RWPE2 (cell line): ENCODE results near the gene RBM46.

Experiments
- ATAC-seq: fragments of 200-7000 bp; cut with Tn5 transposase; 3 replicates; pipeline ENCODE4 v1.9.1; 2021; ENCODE audit warnings: low read depth
- DNase-seq: peaks from one replicate; pipeline ENCODE4 v3.0.0-alpha.2; 2020; ENCODE audit warnings: low spot score
- H3K27ac ChIP-seq: fragments of 450-650 bp; 2 replicates; pipeline ENCODE4 v1.5.1; 2017; ENCODE audit warnings: mild to moderate bottlenecking; ENCODE audit not compliant: poor library complexity, severe bottlenecking
- H3K27me3 ChIP-seq: fragments of 250-450 bp; sonication (Bioruptor Pico); 2 replicates; pipeline ENCODE4 v1.5.1; 2021; ENCODE audit warnings: mild to moderate bottlenecking, moderate library complexity; ENCODE audit not compliant: insufficient read depth, poor library complexity, severe bottlenecking
- H3K36me3 ChIP-seq: fragments of 250-450 bp; sonication (Bioruptor Pico); 2 replicates; pipeline ENCODE4 v1.5.1; 2020; ENCODE audit warnings: low read depth, mild to moderate bottlenecking, moderate library complexity
- H3K4me1 ChIP-seq: fragments of 250-450 bp; sonication (Bioruptor Pico); 2 replicates; pipeline ENCODE4 v1.5.1; 2021; ENCODE audit warnings: mild to moderate bottlenecking, moderate library complexity; ENCODE audit not compliant: insufficient read depth, poor library complexity, severe bottlenecking
- H3K4me3 ChIP-seq: fragments of 250-450 bp; sonication (Bioruptor Pico); 2 replicates; pipeline ENCODE4 v1.5.1; 2021; ENCODE audit warnings: mild to moderate bottlenecking, moderate library complexity; ENCODE audit not compliant: severe bottlenecking
- H3K9me3 ChIP-seq: fragments of 250-450 bp; sonication (Bioruptor Pico); 2 replicates; pipeline ENCODE4 v1.5.1; 2021; ENCODE audit warnings: mild to moderate bottlenecking, moderate library complexity; ENCODE audit not compliant: severe bottlenecking
- CTCF ChIP-seq: fragments of 450-650 bp; IDR thresholded peaks from one replicate; pipeline ENCODE4 v1.5.1; 2017; ENCODE audit warnings: mild to moderate bottlenecking, moderate library complexity; ENCODE audit not compliant: poor library complexity, severe bottlenecking

The RBM46 gene

GRCh38 chr4:154781126-154781982 is at the start of gene RBM46:
TSS of gene RBM46 (plus strand) at chr4:154781272. CDS start at chr4:154796753, 15,481 bp downstream.
- H3K4me1 ChIP-seq, result no peaks in the 10 kb centered on the region
- no peak within 1 kb of the TSS for H3K4me3 ChIP-seq
- ATAC-seq (no peak), DNase-seq (peak; percentile 47)
- no peaks in the 10 kb centered on the region for H3K9me3 ChIP-seq
- no peak for TF ChIP-seq CTCF
- H3K36me3 ChIP-seq, result no peaks in the 10 kb centered on the region
- peaks cover 7% of the 10 kb centered on the region for H3K27me3 ChIP-seq
- no peak within 1 kb of the TSS for H3K27ac ChIP-seq

GRCh38 chr4:154731756-154732155 is 49.3 kb upstream of the RBM46 start:
- no peak overlapping the region for H3K27ac ChIP-seq
- no peak for DNase-seq
- H3K4me3 ChIP-seq, result no peak overlapping the region
- H3K36me3 ChIP-seq, result no peaks in the 10 kb centered on the region
- H3K9me3 ChIP-seq, result no peaks in the 10 kb centered on the region
- H3K4me1 ChIP-seq, result peaks cover 8% of the 10 kb centered on the region
- no peak for ATAC-seq
- H3K27me3 ChIP-seq, result no peaks in the 10 kb centered on the region
- TF ChIP-seq CTCF, result no peak

GRCh38 chr4:154732669-154733068 is 48.4 kb upstream of the RBM46 start:
- Histone ChIP-seq H3K36me3 (no peaks in the 10 kb centered on the region), H3K27ac (no peak overlapping the region), H3K4me3 (no peak overlapping the region), H3K4me1 (peaks cover 8% of the 10 kb centered on the region), H3K9me3 (no peaks in the 10 kb centered on the region), H3K27me3 (no peaks in the 10 kb centered on the region)
- no peak for TF ChIP-seq CTCF
- peak; percentile 66 for ATAC-seq
- no peak for DNase-seq

GRCh38 chr4:154736770-154737169 is 44.3 kb upstream of the RBM46 start:
- ATAC-seq (no peak), DNase-seq (no peak)
- no peak for TF ChIP-seq CTCF
- H3K36me3 ChIP-seq, result no peaks in the 10 kb centered on the region
- peaks cover 17% of the 10 kb centered on the region for H3K4me1 ChIP-seq
- H3K4me3 ChIP-seq, result no peak overlapping the region
- H3K27ac ChIP-seq, result no peak overlapping the region
- no peaks in the 10 kb centered on the region for H3K9me3 ChIP-seq
- H3K27me3 ChIP-seq, result no peaks in the 10 kb centered on the region

GRCh38 chr4:154738426-154738825 is 42.6 kb upstream of the RBM46 start:
- ATAC-seq (peak; percentile 95), DNase-seq (peak; percentile 75)
- no peak for TF ChIP-seq CTCF
- H3K27ac ChIP-seq, result peak overlapping the region; percentile 39
- no peaks in the 10 kb centered on the region for H3K9me3 ChIP-seq
- H3K4me1 ChIP-seq, result peaks cover 10% of the 10 kb centered on the region
- no peaks in the 10 kb centered on the region for H3K36me3 ChIP-seq
- no peaks in the 10 kb centered on the region for H3K27me3 ChIP-seq
- H3K4me3 ChIP-seq, result no peak overlapping the region
